ENCODE data around the gene PXDN.

The PXDN gene

DNA sequence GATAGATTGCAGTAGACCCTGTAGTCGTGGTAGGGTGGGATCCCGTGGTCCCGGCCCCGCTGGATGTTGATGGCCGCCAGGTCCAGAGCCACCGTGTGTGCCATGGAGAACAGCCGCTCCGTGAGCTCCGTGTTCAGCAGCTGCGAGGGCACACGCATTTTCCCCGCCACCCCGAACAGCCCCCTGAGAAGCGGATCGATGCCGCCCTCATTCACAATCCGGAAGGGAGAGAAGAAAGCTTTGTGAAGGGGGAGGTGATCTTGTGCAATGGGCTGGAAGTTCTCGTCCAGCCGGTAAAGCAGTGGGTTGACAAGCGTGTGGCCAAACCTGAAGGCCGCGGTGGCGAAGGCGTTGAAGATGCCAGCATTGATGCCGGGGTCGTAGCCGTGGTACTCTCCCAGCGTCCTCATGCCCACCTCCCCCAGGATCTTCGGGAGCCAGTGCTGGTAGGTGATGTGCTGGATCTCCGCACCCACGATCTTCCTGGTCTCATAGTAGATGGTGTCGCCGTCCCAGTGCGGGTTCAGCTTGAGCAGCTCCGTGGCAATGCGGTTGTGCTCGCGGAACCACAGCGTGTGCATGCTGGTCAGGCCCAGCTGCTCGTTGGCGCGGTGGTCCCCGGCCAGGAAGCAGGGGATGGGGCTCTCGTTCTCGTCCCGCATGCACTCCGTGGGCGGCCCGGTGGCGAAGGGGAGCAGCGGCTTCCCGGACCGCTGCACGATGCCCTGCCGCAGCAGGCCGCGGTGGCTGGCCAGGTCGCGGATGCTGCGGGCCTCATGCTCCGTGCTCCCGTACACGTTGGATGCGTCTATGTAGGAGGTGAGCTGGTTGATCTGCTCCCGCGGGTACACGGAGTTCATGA, 95.8 kb downstream of the PXDN start:
- no peak for ATAC-seq
- TF ChIP-seq, protein P1, sequence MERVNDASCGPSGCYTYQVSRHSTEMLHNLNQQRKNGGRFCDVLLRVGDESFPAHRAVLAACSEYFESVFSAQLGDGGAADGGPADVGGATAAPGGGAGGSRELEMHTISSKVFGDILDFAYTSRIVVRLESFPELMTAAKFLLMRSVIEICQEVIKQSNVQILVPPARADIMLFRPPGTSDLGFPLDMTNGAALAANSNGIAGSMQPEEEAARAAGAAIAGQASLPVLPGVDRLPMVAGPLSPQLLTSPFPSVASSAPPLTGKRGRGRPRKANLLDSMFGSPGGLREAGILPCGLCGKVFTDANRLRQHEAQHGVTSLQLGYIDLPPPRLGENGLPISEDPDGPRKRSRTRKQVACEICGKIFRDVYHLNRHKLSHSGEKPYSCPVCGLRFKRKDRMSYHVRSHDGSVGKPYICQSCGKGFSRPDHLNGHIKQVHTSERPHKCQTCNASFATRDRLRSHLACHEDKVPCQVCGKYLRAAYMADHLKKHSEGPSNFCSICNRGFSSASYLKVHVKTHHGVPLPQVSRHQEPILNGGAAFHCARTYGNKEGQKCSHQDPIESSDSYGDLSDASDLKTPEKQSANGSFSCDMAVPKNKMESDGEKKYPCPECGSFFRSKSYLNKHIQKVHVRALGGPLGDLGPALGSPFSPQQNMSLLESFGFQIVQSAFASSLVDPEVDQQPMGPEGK (CRISPR knock-in tag; IDR thresholded peaks at IDR 0.05; ENCODE audit: borderline replicate concordance) = no peak
- TF ChIP-seq BACH2 (CRISPR knock-in tag; IDR thresholded peaks at IDR 0.05; ENCODE audit: borderline replicate concordance) (no peak), GLIS3 (CRISPR knock-in tag; IDR thresholded peaks at IDR 0.05) (no peak), CSDC2 (CRISPR knock-in tag; IDR thresholded peaks at IDR 0.05) (no peak), SNAI2 (CRISPR knock-in tag; IDR thresholded peaks at IDR 0.05) (no peak), ARNTL (CRISPR knock-in tag; IDR thresholded peaks at IDR 0.05; ENCODE audit: borderline replicate concordance, low read depth) (no peak), PPARA (CRISPR knock-in tag; IDR thresholded peaks at IDR 0.05; ENCODE audit: borderline replicate concordance) (no peak)
- TF ChIP-seq, protein P2, sequence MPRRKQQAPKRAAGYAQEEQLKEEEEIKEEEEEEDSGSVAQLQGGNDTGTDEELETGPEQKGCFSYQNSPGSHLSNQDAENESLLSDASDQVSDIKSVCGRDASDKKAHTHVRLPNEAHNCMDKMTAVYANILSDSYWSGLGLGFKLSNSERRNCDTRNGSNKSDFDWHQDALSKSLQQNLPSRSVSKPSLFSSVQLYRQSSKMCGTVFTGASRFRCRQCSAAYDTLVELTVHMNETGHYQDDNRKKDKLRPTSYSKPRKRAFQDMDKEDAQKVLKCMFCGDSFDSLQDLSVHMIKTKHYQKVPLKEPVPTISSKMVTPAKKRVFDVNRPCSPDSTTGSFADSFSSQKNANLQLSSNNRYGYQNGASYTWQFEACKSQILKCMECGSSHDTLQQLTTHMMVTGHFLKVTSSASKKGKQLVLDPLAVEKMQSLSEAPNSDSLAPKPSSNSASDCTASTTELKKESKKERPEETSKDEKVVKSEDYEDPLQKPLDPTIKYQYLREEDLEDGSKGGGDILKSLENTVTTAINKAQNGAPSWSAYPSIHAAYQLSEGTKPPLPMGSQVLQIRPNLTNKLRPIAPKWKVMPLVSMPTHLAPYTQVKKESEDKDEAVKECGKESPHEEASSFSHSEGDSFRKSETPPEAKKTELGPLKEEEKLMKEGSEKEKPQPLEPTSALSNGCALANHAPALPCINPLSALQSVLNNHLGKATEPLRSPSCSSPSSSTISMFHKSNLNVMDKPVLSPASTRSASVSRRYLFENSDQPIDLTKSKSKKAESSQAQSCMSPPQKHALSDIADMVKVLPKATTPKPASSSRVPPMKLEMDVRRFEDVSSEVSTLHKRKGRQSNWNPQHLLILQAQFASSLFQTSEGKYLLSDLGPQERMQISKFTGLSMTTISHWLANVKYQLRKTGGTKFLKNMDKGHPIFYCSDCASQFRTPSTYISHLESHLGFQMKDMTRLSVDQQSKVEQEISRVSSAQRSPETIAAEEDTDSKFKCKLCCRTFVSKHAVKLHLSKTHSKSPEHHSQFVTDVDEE (CRISPR knock-in tag; IDR thresholded peaks at IDR 0.05) = no peak

DNA sequence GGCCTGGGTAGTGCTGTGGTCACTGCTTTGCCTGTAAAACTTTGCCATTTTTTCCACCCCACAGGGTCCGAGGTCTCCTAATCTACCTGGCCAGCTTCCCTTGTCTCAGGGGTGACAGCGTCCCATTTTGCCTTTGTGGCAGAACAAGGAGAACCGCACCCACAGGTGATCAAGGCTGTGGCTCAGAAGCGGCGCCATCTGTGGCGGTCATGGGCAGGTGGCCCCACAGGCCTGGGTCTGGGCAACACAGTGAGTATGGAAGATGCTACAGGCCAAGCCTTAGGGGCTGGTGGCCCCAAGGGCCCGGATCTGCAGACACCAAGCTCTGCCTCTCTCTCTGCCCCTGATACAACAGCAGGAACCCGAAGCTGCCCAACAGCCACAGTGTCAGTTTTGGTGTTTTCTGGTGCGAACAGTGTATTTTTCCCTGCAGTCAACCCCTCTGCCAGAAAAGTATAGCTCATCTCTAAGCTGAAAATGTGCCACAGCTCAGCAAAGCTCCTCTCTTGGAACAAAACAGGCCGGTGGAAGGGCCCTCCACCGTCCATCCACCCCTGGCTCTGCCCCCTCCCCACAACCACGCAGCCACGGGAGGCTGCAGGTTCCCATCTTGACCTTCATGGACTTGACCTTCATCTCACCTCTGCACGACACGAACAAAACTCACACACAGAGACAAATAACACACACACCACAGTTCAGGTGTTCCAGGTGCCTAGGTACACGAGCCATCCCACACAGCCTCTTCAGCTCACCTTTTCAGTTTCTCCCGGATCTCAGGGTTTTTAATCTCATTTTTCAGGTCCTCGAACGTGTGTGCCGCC, 96.7 kb downstream of the PXDN start:
- TF ChIP-seq ISL1 (CRISPR knock-in tag; IDR thresholded peaks at IDR 0.05) (no peak), SNAI2 (CRISPR knock-in tag; IDR thresholded peaks at IDR 0.05) (no peak), GLIS3 (CRISPR knock-in tag; IDR thresholded peaks at IDR 0.05) (no peak), CSDC2 (CRISPR knock-in tag; IDR thresholded peaks at IDR 0.05) (no peak), ZC3H10 (CRISPR knock-in tag; IDR thresholded peaks at IDR 0.05) (no peak), TOX (CRISPR knock-in tag; IDR thresholded peaks at IDR 0.05; ENCODE audit: borderline replicate concordance) (no peak), ZFP30 (CRISPR knock-in tag; IDR thresholded peaks at IDR 0.05) (no peak), OSR1 (CRISPR knock-in tag; IDR thresholded peaks at IDR 0.05) (no peak), TCF4 (CRISPR knock-in tag; IDR thresholded peaks at IDR 0.05; ENCODE audit: borderline replicate concordance) (no peak), PPARA (CRISPR knock-in tag; IDR thresholded peaks at IDR 0.05; ENCODE audit: borderline replicate concordance) (no peak), ZNF8 (CRISPR knock-in tag; IDR thresholded peaks at IDR 0.05) (no peak), ZNF565 (CRISPR knock-in tag; conservative IDR thresholded peaks at IDR 0.05; ENCODE audit: low read depth) (no peak), ARNTL (CRISPR knock-in tag; IDR thresholded peaks at IDR 0.05; ENCODE audit: borderline replicate concordance, low read depth) (no peak)
- TF ChIP-seq, protein P1 (CRISPR knock-in tag; IDR thresholded peaks at IDR 0.05; ENCODE audit: borderline replicate concordance) = no peak
- TF ChIP-seq, protein P3, sequence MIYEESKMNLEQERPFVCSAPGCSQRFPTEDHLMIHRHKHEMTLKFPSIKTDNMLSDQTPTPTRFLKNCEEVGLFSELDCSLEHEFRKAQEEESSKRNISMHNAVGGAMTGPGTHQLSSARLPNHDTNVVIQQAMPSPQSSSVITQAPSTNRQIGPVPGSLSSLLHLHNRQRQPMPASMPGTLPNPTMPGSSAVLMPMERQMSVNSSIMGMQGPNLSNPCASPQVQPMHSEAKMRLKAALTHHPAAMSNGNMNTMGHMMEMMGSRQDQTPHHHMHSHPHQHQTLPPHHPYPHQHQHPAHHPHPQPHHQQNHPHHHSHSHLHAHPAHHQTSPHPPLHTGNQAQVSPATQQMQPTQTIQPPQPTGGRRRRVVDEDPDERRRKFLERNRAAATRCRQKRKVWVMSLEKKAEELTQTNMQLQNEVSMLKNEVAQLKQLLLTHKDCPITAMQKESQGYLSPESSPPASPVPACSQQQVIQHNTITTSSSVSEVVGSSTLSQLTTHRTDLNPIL (CRISPR knock-in tag; IDR thresholded peaks at IDR 0.05; ENCODE audit: low read depth) = no peak
- TF ChIP-seq, protein P4, sequence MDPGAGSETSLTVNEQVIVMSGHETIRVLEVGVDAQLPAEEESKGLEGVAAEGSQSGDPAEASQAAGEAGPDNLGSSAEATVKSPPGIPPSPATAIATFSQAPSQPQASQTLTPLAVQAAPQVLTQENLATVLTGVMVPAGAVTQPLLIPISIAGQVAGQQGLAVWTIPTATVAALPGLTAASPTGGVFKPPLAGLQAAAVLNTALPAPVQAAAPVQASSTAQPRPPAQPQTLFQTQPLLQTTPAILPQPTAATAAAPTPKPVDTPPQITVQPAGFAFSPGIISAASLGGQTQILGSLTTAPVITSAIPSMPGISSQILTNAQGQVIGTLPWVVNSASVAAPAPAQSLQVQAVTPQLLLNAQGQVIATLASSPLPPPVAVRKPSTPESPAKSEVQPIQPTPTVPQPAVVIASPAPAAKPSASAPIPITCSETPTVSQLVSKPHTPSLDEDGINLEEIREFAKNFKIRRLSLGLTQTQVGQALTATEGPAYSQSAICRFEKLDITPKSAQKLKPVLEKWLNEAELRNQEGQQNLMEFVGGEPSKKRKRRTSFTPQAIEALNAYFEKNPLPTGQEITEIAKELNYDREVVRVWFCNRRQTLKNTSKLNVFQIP (CRISPR knock-in tag; IDR thresholded peaks at IDR 0.05; ENCODE audit: borderline replicate concordance, low read depth) = no peak
- TF ChIP-seq, protein P2 (CRISPR knock-in tag; IDR thresholded peaks at IDR 0.05) = no peak
- no peak for ATAC-seq
